ENCODE results near the gene PTPRC.

Gene PTPRC

DNA sequence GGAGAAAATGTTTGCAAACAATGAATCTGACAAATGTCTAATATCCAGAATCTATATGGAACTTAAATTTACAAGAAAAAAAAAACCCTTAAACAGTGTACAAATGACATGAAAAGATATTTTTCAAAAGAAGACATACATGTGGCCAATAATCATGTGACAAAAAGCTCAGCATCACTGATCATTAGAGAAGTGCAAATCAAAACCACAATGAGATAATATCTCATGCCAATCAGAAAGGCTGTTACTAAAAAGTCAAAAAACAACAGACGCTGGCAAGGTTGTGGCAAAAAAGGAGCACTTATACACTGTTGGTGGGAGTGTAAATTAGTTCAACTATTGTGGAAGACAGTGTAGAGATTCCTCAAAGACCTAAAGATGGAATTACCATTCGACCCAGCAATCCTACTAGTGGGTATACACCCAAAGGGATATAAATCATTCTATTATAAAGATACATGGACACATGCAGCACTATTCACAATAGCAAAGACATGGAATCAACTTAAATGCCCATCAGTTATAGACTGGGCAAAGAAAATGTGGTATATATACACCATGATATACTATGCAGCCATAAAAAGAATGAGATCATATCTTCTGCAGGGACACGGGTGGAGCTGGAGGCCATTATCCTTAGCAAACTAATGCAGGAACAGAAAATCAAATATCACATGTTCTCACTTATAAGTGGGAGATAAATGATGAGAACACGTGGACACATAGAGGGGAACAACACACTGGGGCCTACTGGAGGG lies 123.2 kb downstream of the PTPRC start:
- DNase-seq (ENCODE audit: low read depth in 2 of 2), result no peak

DNA sequence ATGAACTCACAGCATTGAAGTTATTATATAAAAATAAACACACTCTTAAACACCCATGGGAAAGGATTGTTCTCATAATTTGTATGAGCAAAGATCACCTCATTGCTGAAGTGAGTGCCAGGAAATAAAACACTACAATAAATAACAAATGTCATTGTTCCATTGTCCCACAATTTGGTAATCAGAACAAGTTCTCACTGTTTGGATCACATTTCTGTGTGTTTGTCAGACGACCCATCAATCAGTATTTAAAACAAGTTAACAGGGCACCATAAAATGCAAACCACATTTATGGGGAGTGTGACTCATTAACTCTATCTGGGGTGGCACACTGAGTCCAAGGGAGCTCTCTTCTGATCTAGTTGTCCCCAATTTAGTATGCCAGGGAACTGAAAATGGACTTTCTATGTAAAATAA lies 124.5 kb downstream of the PTPRC start:
- DNase-seq (ENCODE audit: low read depth in 2 of 2), result no peak

DNA sequence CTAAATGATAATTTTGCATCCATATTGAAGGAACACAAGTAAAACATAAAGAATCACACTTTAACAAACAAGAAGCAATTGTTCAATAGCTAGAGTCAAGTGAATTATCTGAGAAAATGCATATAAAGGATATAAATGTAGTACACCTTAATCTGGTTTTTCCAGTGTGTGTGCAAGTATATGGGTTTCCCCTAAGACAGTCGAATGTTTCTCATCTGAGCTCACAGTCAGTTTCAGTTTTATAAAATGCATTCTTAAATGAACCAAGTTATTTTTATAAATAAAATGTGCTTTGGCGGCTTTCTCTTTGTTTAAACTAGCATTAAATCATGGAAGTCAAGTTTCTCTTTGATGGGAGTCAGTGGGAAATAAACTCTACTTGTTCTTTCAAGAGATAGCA lies 125.9 kb downstream of the PTPRC start:
- DNase-seq (ENCODE audit: low read depth in 2 of 2), result no peak

DNA sequence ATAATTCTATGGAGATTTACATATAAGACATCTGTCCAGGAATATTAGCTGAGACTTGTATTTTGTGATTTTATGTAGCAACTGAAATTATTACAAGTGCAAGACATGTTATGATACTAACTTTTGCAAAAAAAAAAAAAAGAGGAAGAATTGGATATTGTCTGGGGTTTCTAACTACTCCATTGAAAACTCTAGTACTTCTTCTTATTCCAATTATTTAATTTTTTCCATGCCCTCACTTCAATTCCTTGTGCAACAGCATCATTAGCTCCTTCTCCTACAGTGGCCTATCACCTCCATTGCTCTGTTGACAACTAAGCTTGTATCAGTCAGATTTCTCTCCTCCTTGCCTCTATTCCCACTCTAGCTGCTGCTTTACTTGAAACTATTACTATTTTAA lies 126.6 kb downstream of the PTPRC start:
- no peak for DNase-seq (ENCODE audit: low read depth in 2 of 2)

DNA sequence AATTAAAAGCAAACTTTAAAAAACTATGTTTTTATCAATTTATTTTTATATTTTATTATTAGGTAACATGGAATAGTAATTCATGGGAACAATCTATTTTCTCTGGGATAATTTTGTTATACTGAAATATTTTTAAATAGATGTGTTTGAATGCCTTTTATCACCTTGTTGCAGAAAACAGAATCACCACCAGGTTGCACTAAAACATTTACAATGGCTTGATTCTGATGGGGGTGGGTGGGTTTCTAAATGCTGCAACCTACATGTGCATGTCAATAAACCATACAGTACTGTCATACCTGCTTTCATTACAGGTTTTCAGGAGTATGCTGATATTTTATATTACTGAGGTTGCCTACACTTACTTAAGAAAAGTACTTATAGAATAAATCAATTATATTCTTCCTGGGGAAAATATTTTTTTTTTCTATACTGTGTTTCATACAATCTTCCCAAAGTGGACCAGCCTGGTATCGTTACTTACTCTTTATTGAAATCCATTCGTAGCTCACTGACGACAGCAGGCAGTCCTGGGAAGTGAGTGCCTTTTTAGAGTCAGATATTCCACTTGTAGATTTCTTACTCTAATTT lies 132.8 kb downstream of the PTPRC start:
- DNase-seq (ENCODE audit: low read depth in 2 of 2), result peak in 1 of 2 experiments; percentile 15

DNA sequence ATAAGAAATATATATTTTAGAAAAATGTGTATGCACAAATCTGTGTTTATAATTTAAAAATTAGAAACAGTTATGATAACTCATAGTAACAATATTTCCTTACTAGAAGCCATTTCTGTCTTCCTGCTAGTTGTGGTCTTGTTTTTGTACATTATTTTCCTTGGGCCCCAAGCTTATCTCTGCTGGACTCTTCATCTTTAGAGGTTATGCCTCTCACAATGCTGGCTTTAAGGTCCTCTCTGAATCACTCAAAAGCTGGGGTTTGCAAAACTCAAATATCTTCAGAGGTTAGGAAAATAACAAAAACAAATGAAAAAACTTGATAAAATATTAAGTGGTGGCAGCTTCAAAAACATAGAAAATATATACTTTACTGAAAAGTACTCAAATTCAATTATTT lies 133.8 kb downstream of the PTPRC start:
- no peak for DNase-seq (ENCODE audit: low read depth in 2 of 2)

DNA sequence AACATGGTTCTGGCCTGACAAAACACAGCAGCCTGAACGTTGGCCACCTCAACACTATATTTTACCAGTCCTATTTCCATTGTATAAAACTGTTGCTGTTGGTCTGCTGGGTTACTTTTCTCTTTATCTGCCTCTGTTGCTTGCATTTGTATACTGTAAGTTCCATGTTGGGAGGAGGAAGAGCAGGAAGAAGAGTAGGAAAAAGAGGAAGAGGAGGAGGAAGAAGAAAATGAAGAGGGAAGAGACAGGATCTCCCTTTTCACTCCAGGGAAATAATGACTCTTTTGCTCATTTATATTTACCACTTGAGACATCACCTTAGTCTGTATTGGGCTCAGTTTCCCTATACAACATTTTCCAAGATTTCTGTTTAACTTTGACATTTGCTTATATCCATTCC lies 134.2 kb downstream of the PTPRC start:
- no peak for DNase-seq (ENCODE audit: low read depth in 2 of 2)

DNA sequence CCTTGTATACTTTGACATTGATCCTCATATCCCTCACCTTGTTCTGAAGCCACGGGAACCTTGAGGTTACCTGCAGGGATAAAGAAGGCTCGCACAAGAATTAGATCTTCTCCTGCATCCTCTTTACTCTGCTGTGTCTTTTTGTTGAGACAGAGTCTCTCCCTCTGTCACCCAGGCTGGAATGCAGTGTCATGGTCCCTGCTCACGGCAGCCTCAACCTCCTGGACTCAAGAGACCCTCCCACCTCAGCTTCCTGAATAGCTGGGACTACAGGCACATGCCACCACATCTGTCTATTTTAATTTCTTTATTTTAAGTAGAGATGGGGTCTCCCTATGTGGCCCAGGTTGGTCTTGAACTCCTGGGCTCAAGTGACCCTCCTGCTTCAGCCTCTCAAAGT lies 134.7 kb downstream of the PTPRC start:
- no peak for DNase-seq (ENCODE audit: low read depth in 2 of 2)

DNA sequence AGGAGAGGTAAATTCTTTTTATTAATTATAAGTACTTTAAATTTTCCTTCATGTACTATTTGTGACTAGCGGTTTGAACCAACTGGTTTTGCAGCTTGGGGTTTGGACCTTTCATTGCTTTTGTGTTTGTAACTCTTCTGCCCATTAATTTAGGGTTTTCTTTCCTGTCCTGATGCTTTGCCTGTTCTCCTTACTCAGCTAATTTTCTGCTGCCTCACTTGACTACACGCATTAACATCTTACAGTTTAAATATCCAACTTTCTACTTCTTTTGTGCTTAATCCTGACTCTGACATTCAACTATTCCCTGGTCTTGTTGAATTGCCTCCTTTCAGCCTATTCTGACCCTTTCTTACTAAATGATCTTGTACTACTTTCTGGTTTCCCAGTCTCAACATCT lies 135.6 kb downstream of the PTPRC start:
- DNase-seq (ENCODE audit: low read depth in 2 of 2), result no peak

DNA sequence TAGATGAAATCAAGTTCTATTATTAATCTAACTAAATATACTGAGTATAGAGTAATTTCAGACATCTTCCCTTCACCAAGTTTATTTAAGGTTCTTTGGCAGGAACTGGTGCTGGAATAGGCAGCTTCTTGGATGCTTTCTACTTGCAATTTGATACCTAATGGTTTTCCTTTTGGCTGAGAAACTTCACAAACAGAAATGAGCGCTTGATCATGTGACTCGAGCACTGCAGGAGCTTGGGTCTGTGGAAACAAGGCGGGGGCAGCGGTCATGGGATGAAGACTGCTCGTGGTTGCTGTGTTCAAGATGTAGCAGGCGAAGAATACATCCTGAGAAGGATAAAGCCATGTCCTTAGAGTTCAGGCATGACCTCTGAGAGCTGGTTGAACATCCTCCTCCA lies 136.8 kb downstream of the PTPRC start:
- no peak for DNase-seq (ENCODE audit: low read depth in 2 of 2)

DNA sequence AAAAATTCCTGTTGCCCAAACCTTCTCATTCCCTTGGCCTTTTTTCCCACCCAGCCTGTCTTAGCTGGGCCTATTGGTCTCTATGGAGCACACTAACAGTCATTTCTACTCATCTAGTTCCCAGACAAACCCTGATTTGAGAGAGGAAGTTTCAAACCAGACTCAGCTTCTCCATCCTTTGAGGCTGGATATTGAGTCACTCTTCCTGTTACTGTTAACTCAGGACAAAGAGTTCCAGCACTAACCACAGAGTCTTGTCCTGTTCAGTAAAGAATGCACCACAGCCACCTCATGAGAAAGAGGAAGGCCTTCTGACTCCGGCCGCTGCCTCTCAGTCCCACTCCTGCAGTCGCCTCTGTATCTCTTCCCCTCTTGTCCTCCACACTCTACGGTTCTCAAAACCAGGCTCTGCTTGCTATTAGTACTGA lies 137.8 kb downstream of the PTPRC start:
- peak; percentile 65 to 76 for DNase-seq (ENCODE audit: low read depth in 2 of 2)

DNA sequence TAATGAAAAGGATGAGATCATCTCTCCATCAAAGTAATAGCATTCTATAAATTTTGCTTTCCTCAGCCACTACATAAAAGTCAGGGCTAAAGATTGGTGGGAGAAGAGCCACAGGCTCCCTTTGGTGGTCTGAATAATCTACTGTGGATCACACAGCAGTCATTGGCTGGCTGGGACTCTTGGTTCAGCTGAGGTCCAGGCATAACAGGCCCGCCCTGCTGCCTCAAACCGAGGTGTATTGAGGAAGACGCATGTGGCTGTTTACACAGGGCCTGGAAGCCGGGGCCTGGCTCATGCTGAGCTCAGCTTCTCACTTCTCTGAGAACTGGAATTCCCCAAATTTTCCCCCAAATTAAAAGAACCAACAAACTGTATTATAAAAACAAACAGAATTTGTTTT lies 139.2 kb downstream of the PTPRC start:
- no peak for DNase-seq (ENCODE audit: low read depth in 2 of 2)

DNA sequence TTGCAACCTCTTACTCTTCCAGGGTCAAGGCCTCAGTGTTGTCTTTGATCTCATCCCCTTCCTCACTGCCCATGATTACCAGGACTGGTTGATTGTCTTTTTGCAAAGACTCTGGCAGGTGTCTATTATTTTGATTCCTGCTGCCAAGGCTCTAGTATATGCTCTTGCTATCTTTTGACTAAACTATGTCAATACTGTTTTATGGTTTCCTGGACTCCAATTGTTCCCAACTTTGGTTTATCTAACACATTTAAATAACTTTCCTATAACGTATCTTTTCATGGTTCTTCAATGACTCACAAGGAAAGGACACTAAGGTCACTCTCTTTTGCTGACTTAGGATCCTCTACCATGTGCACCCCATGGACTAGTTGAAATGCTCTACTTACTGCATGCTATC lies 141.5 kb downstream of the PTPRC start:
- DNase-seq (ENCODE audit: low read depth in 2 of 2), result no peak

DNA sequence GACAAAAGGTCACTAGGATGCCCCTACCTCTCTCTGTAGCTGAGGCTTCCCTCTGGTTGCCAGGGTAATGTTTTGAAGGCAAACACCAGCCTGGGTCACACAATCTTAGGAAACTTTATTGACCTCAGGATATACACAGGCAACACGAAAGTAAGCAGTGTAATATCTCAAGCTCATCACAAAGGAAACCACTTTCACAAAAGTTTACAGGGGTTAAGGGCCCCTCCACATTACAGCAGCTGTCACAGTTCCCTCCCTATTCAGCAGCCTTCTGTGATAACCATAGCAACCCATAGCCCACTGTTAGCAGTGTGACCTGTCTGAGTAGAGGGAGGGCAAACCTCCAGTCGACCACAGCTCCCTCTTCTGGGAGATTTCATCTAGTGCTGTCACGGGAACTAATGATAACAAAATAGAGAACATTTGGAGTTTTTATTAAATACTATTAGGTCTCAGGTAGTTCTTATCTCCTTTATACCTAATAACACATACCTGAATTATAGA lies 149.8 kb downstream of the PTPRC start:
- DNase-seq (ENCODE audit: low read depth in 2 of 2), result no peak

DNA sequence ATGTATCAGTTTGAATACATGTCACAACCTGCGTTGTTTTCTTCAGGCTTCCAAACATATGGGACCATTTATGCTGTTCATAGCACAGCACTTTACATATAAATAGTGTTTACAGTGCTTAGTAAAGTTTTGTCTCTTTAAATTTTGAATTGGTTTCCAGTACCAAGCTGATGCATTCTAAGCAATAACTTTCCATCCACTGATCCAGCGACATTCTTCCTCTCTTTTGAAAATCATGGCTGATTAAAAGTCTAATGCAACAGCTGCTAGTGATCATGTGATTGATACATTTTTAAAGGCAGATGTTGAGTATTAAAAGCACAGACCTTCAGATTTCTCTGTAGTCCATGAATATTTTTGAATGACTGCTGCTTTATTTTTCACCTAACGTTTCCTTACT lies 154.9 kb downstream of the PTPRC start:
- no peak for DNase-seq (ENCODE audit: low read depth in 2 of 2)

DNA sequence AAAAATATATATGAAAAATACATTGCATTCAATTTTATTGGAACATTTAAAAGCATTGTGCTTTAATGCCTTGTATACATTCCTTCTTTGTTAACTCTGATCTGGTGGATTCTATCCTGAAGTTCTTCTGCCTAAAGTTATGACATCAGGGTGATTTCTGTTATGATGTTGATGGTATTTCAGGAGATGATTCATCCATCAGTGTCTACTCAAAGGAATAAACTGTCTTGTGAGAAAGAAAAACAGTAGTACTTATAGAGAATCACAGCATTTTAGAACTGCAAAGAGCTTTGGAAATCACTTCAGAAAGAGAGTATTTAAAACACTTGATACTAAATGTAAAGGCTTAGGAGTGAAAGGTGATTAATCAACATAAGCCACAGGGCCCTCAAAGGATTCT lies 155.7 kb downstream of the PTPRC start:
- peak in 1 of 2 experiments; percentile 10 for DNase-seq (ENCODE audit: low read depth in 2 of 2)

DNA sequence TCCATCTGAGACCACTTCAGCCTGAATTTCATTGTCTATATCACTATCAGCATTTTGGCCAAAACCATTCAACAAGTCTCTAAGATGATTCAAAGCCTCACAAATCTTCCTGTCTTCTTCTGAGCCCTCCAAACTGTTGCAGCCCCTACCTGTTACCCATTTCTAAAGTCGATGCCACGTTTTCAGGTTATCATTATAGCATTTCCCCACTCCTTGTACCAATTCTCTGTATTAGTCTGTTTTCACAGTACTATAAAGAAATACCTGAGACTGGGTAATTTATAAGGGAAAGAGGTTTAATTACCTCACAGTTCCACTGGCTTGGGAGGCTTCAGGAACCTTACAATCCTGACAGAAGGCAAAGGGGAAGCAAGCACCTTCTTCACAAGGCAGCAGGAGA lies 158.8 kb downstream of the PTPRC start:
- DNase-seq (ENCODE audit: low read depth in 2 of 2), result no peak

DNA sequence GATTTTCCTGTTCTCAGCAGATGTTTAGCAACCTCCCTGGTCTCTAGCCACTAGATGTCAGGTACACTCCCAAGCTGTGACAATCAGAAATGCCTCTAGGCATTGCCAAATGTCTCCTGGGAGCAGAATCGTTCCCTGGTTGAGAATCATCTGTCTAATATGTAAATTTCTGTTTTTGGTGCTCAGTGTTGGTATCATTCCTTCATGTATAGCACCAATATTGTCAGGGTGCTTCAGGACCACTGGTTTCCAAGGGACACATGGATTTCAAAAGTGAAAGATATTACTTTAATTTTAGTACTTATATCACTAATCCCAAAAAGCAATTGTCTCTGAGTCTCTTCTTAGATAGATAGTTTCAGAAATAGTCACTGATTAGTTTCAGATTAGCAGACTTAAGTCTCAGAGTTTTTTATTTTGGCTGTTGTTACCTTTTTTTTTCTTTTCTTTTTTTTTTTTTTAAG lies 160.1 kb downstream of the PTPRC start:
- DNase-seq (ENCODE audit: low read depth in 2 of 2), result no peak

DNA sequence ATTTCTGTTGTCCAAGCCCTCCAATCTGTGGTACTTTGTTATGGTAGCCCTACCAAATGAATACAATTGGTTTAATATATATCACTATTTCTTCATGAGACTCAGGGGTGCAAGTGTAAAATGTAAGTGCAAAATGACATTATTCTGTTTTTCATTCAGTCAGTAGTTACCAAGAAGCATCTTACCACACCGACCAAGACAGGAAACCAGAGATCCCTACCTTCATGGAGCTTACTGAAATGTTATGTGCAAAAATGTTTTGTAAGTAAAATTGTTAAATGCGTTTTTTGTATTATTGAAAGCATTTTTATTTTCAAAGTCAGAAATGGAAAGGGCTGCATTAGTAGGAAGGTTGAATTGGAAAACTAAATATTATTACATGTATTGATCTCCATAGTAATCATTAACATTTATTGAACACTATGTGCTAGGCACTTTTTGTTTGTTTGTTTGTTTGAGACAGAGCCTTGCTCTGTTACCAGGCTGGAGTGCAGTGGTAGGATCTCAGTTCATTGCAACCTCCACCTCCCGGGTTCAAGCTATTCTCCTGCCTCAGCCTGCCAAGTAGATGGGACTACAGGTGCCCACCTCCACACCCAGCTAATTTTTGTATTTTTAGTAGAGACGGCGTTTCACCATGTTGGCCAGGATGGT lies 166.8 kb downstream of the PTPRC start:
- no peak for DNase-seq (ENCODE audit: low read depth in 2 of 2)

DNA sequence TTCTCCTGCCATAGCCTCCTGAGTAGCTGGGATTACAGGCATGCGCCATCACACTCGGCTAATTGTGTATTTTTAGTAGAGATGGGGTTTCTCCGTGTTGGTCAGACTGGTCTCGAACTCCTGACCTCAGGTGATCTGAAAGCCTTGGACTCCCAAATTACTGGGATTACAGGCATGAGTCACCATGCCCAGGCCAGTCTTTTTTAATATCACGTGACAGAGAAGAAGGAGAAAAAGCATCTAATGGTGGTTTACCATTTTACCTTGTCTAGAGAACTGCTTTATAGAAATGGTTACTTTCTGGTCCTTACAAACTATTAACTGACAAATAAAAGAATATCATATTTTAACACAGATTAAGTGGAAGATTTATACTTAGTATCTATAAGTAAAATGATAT lies 168.0 kb downstream of the PTPRC start:
- DNase-seq (ENCODE audit: low read depth in 2 of 2), result no peak

Measured in fibroblast of skin of left biceps (primary cell).